ENCODE results near the gene PHF12.

The PHF12 gene

GRCh38 chr17:28875848-28876550 lies 75.3 kb downstream of the PHF12 start:
- no peak overlapping the region for H3K4me3 ChIP-seq (ENCODE audit: low read depth, low read length, poor library complexity, severe bottlenecking)
- H3K27ac ChIP-seq (ENCODE audit: low read depth, low read length, poor library complexity, severe bottlenecking): no peak overlapping the region
- no peak overlapping the region for H3K9ac ChIP-seq (ENCODE audit: low read length)
- H3K9me3 ChIP-seq (ENCODE audit: low read length): no peaks in the 10 kb centered on the region
- H3K4me2 ChIP-seq (ENCODE audit: low read length): no peak overlapping the region
- H3K27me3 ChIP-seq (ENCODE audit: insufficient read depth, low read length): no peaks in the 10 kb centered on the region
- peaks cover 29% of the 10 kb centered on the region; the same call in 1 of the 2 replicates for H3K36me3 ChIP-seq (ENCODE audit: insufficient read depth, low read length)
- H3K9me2 ChIP-seq (ENCODE audit: low read depth, low read length): no peaks in the 10 kb centered on the region
- peaks cover 12% of the 10 kb centered on the region for H3K4me1 ChIP-seq (ENCODE audit: insufficient read depth, low read length, severe bottlenecking)
- H4K20me1 ChIP-seq (ENCODE audit: insufficient read depth, low read length): no peaks in the 10 kb centered on the region
- H3F3A ChIP-seq (ENCODE audit: insufficient read depth, low read length): no peaks in the 10 kb centered on the region
- TF ChIP-seq EZH2 (IDR thresholded peaks at IDR 0.05; ENCODE audit: borderline replicate concordance, low read length): no peak
- TF ChIP-seq CTCF (IDR thresholded peaks at IDR 0.05; ENCODE audit: low read length): no peak
- no peak overlapping the region for H2AFZ ChIP-seq (ENCODE audit: low read length)
- no peaks in the 10 kb centered on the region for H3K79me2 ChIP-seq (ENCODE audit: insufficient read depth, low read length)

DNA sequence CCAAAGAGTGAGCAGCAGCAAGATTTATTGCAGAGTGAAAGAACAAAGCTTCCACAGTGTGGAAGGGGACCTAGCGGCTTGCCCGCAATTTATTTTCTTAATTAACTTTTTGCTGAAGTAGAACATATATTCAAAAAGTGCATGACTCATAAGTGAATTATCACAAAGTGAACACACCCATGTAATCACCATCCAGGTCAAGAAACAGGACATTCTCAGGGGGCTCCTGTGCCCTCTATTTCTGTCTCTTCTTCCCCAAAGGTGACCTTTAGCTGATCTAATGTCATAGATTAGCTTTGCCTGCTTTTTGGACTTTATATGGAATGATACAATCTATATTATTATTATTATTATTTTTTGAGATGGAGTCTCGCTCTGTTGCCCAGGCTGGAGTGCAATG lies 76.6 kb downstream of the PHF12 start:
- TF ChIP-seq CTCF (IDR thresholded peaks at IDR 0.05; ENCODE audit: low read length) (no peak), EZH2 (IDR thresholded peaks at IDR 0.05; ENCODE audit: borderline replicate concordance, low read length) (no peak)
- H2AFZ ChIP-seq (ENCODE audit: low read length): no peak overlapping the region

DNA sequence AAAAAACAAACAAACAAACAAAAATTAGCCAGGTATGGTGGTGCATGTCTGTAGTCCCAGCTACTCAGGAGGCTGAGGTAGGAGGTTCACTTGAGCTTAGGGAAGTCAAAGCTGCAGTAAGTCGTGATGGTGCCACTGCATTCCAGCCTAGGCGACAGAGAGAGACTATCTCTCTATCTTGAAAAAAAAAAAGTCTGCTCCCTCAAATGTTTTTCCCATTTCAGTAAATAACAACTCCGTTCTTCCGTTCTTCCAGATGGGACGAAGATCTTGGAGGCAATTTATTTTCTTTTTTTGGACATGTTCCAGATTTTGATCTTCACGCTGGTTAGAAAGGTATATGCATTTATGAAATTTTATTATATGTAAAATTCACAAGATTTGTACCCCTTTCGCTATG lies 77.5 kb downstream of the PHF12 start:
- H3K36me3 ChIP-seq (ENCODE audit: insufficient read depth, low read length): peaks cover 10% of the 10 kb centered on the region; the same call in 1 of the 2 replicates
- peaks cover 15% of the 10 kb centered on the region for H3K4me1 ChIP-seq (ENCODE audit: insufficient read depth, low read length, severe bottlenecking)
- no peaks in the 10 kb centered on the region for H3K9me3 ChIP-seq (ENCODE audit: low read length)
- H3K4me2 ChIP-seq (ENCODE audit: low read length): no peak overlapping the region
- no peaks in the 10 kb centered on the region for H3K9me2 ChIP-seq (ENCODE audit: low read depth, low read length)
- no peaks in the 10 kb centered on the region for H3K27me3 ChIP-seq (ENCODE audit: insufficient read depth, low read length)
- H3K27ac ChIP-seq (ENCODE audit: low read depth, low read length, poor library complexity, severe bottlenecking): no peak overlapping the region
- no peaks in the 10 kb centered on the region for H4K20me1 ChIP-seq (ENCODE audit: insufficient read depth, low read length)
- H3K79me2 ChIP-seq (ENCODE audit: insufficient read depth, low read length): no peaks in the 10 kb centered on the region
- TF ChIP-seq EZH2 (IDR thresholded peaks at IDR 0.05; ENCODE audit: borderline replicate concordance, low read length): no peak
- TF ChIP-seq CTCF (IDR thresholded peaks at IDR 0.05; ENCODE audit: low read length): no peak
- no peak overlapping the region for H2AFZ ChIP-seq (ENCODE audit: low read length)
- no peaks in the 10 kb centered on the region for H3F3A ChIP-seq (ENCODE audit: insufficient read depth, low read length)
- no peak overlapping the region for H3K4me3 ChIP-seq (ENCODE audit: low read depth, low read length, poor library complexity, severe bottlenecking)
- H3K9ac ChIP-seq (ENCODE audit: low read length): no peak overlapping the region

More for the DNA sequence above, 76.6 kb downstream of the PHF12 start:
- H3K9ac ChIP-seq (ENCODE audit: low read length): no peak overlapping the region
- H3K4me2 ChIP-seq (ENCODE audit: low read length): no peak overlapping the region
- no peaks in the 10 kb centered on the region for H3K9me2 ChIP-seq (ENCODE audit: low read depth, low read length)
- H3K36me3 ChIP-seq (ENCODE audit: insufficient read depth, low read length): peaks cover 17% of the 10 kb centered on the region; the same call in 1 of the 2 replicates
- no peaks in the 10 kb centered on the region for H3K79me2 ChIP-seq (ENCODE audit: insufficient read depth, low read length)
- H3K4me3 ChIP-seq (ENCODE audit: low read depth, low read length, poor library complexity, severe bottlenecking): no peak overlapping the region
- H3K27me3 ChIP-seq (ENCODE audit: insufficient read depth, low read length): no peaks in the 10 kb centered on the region
- no peaks in the 10 kb centered on the region for H4K20me1 ChIP-seq (ENCODE audit: insufficient read depth, low read length)
- H3K4me1 ChIP-seq (ENCODE audit: insufficient read depth, low read length, severe bottlenecking): peaks cover 15% of the 10 kb centered on the region
- H3F3A ChIP-seq (ENCODE audit: insufficient read depth, low read length): no peaks in the 10 kb centered on the region
- no peak overlapping the region for H3K27ac ChIP-seq (ENCODE audit: low read depth, low read length, poor library complexity, severe bottlenecking)
- no peaks in the 10 kb centered on the region for H3K9me3 ChIP-seq (ENCODE audit: low read length)
